HUES64 (cell line): ENCODE measurements around the gene BEST3. TPM values are rescaled to one million over a fixed set of nuclear protein-coding genes. Genes with fewer than 3 reads are reported as not detected.

Experiments
- H3K27ac ChIP-seq: 2 replicates; pipeline ENCODE4 v1.7.0; 2013; ENCODE audit warnings: low read depth, low read length, inconsistent platforms
- H3K27me3 ChIP-seq: 2 replicates; pipeline ENCODE4 v1.6.1; 2013; ENCODE audit warnings: mild to moderate bottlenecking, low read length; ENCODE audit not compliant: insufficient read depth
- H3K36me3 ChIP-seq: 2 replicates; pipeline ENCODE4 v1.6.1; 2013; ENCODE audit warnings: mild to moderate bottlenecking, low read length; ENCODE audit not compliant: insufficient read depth
- H3K4me1 ChIP-seq: 2 replicates; pipeline ENCODE4 v1.6.1; 2013; ENCODE audit warnings: mild to moderate bottlenecking, low read length, moderate library complexity; ENCODE audit not compliant: insufficient read depth
- H3K4me3 ChIP-seq: 2 replicates; pipeline ENCODE4 v1.5.1; 2013; ENCODE audit warnings: mild to moderate bottlenecking, low read length, moderate library complexity
- H3K9ac ChIP-seq: 2 replicates; pipeline ENCODE4 v1.6.1; 2013; ENCODE audit warnings: mild to moderate bottlenecking, low read depth, low read length
- H3K9me3 ChIP-seq: 2 replicates; pipeline ENCODE4 v1.6.1; 2013; ENCODE audit warnings: low read depth, low read length; ENCODE audit not compliant: insufficient read depth
- WGBS: fragments of 150-250, 120-280 bp; methylation state at CpG from one replicate; pipeline ENCODE4 v1.1.7; 2013; ENCODE audit warnings: missing lambda C conversion rate; 5-methylcytosine and 5-hydroxymethylcytosine counted together
- polyA plus RNA-seq, 2 experiments: library from polyadenylated mRNA; stranded (reverse); fragments of 50-300 nt; gene quantifications; one replicate each; pipeline ENCODE4 v1.2.3, GENCODE V29; 2013

The BEST3 gene
- not detected for polyA plus RNA-seq (2013, experiment 1 of 2)
- not detected for polyA plus RNA-seq (2013, experiment 2 of 2)

- no peak within 1 kb of the TSS for H3K4me3 ChIP-seq
- WGBS, result 92% methylated on average over 12 of the region's 12 CpGs
- H3K4me1 ChIP-seq, result no peaks in the 10 kb centered on the region
- H3K27ac ChIP-seq, result no peak within 1 kb of the TSS
- H3K36me3 ChIP-seq, result no peaks in the 10 kb centered on the region
- no peaks in the 10 kb centered on the region for H3K27me3 ChIP-seq
- no peak within 1 kb of the TSS for H3K9ac ChIP-seq
- H3K9me3 ChIP-seq, result no peaks in the 10 kb centered on the region
These were observed at the start of gene BEST3 for GRCh38 chr12:69698769-69699540. Gene BEST3, minus strand, starts transcription at chr12:69699303. Its CDS starts 1,505 bp downstream, at chr12:69697798.

- Histone ChIP-seq H3K9ac (no peak overlapping the region), H3K9me3 (peaks cover 7% of the 10 kb centered on the region; the same call in 1 of the 2 replicates), H3K4me1 (peaks cover 7% of the 10 kb centered on the region), H3K27me3 (peaks cover 24% of the 10 kb centered on the region), H3K4me3 (no peak overlapping the region), H3K36me3 (0 out of 2 replicates have a peak, but pooled peaks cover 3% of the 10 kb centered on the region), H3K27ac (no peak overlapping the region)
- 68% methylated on average over 3 of the region's 4 CpGs for WGBS
These were observed 45.0 kb upstream of the BEST3 start for GRCh38 chr12:69744109-69744508.

- Histone ChIP-seq H3K9ac (peak overlapping the region; percentile 28), H3K4me1 (peaks cover 12% of the 10 kb centered on the region), H3K4me3 (peak overlapping the region; percentile 66), H3K9me3 (no peaks in the 10 kb centered on the region), H3K27ac (no peak overlapping the region; the same call in 1 of the 2 replicates), H3K36me3 (no peaks in the 10 kb centered on the region), H3K27me3 (peaks cover 47% of the 10 kb centered on the region)
- under 1% methylated on average over 66 of the region's 66 CpGs for WGBS
These were observed 40.4 kb upstream of the BEST3 start for GRCh38 chr12:69739287-69740191.

- H3K4me3 ChIP-seq, result peak within 1 kb of the TSS; percentile 81
- WGBS, result under 1% methylated on average over 105 of the region's 110 CpGs
- H3K27ac ChIP-seq, result peak within 1 kb of the TSS; percentile 72; the same call in 1 of the 2 replicates
- H3K9me3 ChIP-seq, result no peaks in the 10 kb centered on the region
- peaks cover 12% of the 10 kb centered on the region for H3K4me1 ChIP-seq
- H3K27me3 ChIP-seq, result peaks cover 47% of the 10 kb centered on the region
- peak within 1 kb of the TSS; percentile 77 for H3K9ac ChIP-seq
- H3K36me3 ChIP-seq, result no peaks in the 10 kb centered on the region
These were observed 39.5 kb upstream of the BEST3 start, which contains the start of gene RAB3IP for GRCh38 chr12:69738351-69739286. Gene RAB3IP, plus strand, starts transcription at chr12:69738860. Its CDS starts 16,549 bp downstream, at chr12:69755409.

- Histone ChIP-seq H3K9ac (no peak overlapping the region), H3K4me1 (peaks cover 4% of the 10 kb centered on the region; the same call in 1 of the 2 replicates), H3K4me3 (no peak overlapping the region), H3K9me3 (no peaks in the 10 kb centered on the region), H3K36me3 (no peaks in the 10 kb centered on the region), H3K27me3 (peaks cover 22% of the 10 kb centered on the region), H3K27ac (no peak overlapping the region)
- 89% methylated on average over 1 of the region's 1 CpG for WGBS
These were observed 34.5 kb upstream of the BEST3 start for GRCh38 chr12:69733638-69734037.

GRCh38 chr12:69732088-69732487, 33.0 kb upstream of the BEST3 start:
- no peak overlapping the region for H3K27ac ChIP-seq
- H3K4me1 ChIP-seq, result no peaks in the 10 kb centered on the region
- no peak overlapping the region for H3K9ac ChIP-seq
- 53% methylated on average over 1 of the region's 1 CpG for WGBS
- no peak overlapping the region for H3K4me3 ChIP-seq
- H3K27me3 ChIP-seq, result peaks cover 9% of the 10 kb centered on the region
- no peaks in the 10 kb centered on the region for H3K9me3 ChIP-seq
- no peaks in the 10 kb centered on the region for H3K36me3 ChIP-seq

- Histone ChIP-seq H3K27me3 (no peaks in the 10 kb centered on the region), H3K36me3 (no peaks in the 10 kb centered on the region), H3K9me3 (no peaks in the 10 kb centered on the region), H3K27ac (no peak overlapping the region), H3K4me1 (no peaks in the 10 kb centered on the region), H3K4me3 (no peak overlapping the region), H3K9ac (no peak overlapping the region)
- WGBS, result 95% methylated on average over 4 of the region's 4 CpGs
These were observed 27.8 kb upstream of the BEST3 start for GRCh38 chr12:69726922-69727321.

GRCh38 chr12:69720750-69721149, 21.6 kb upstream of the BEST3 start:
- Histone ChIP-seq H3K9me3 (no peaks in the 10 kb centered on the region), H3K27me3 (no peaks in the 10 kb centered on the region), H3K36me3 (no peaks in the 10 kb centered on the region), H3K4me1 (no peaks in the 10 kb centered on the region), H3K27ac (no peak overlapping the region), H3K4me3 (no peak overlapping the region), H3K9ac (no peak overlapping the region)
- WGBS, result 90% methylated on average over 3 of the region's 3 CpGs

GRCh38 chr12:69719336-69720316, 20.5 kb upstream of the BEST3 start:
- Histone ChIP-seq H3K9ac (no peak overlapping the region), H3K36me3 (no peaks in the 10 kb centered on the region), H3K9me3 (no peaks in the 10 kb centered on the region), H3K27ac (no peak overlapping the region), H3K4me3 (no peak overlapping the region), H3K4me1 (no peaks in the 10 kb centered on the region; the same call in 1 of the 2 replicates), H3K27me3 (no peaks in the 10 kb centered on the region)
- 90% methylated on average over 1 of the region's 1 CpG for WGBS
